ENCODE data around the gene BPIFA3. TPM values are rescaled to one million over a fixed set of nuclear protein-coding genes. Genes with fewer than 3 reads are reported as not detected.

Gene BPIFA3
- total and polyA plus RNA-seq, 2 donors: not detected

Other genes starting within 250 kb of the BPIFA3 start
- not detected for gene SUN5, start 212.9 kb upstream of the BPIFA3 start, total RNA-seq
- gene SUN5, start 212.9 kb upstream of the BPIFA3 start, polyA plus RNA-seq: not detected
- not detected for gene BPIFB2, start 209.6 kb upstream of the BPIFA3 start, total RNA-seq
- gene BPIFB2, start 209.6 kb upstream of the BPIFA3 start, polyA plus RNA-seq: not detected
- gene BPIFB6, start 185.7 kb upstream of the BPIFA3 start, total RNA-seq: not detected
- not detected for gene BPIFB6, start 185.7 kb upstream of the BPIFA3 start, polyA plus RNA-seq
- gene BPIFB3, start 163.4 kb upstream of the BPIFA3 start, total RNA-seq: not detected
- not detected for gene BPIFB3, start 163.4 kb upstream of the BPIFA3 start, polyA plus RNA-seq
- not detected for gene BPIFB4, start 137.7 kb upstream of the BPIFA3 start, total RNA-seq
- gene BPIFB4, start 137.7 kb upstream of the BPIFA3 start, polyA plus RNA-seq: 0.06 TPM
- gene BPIFA2, start 49.2 kb upstream of the BPIFA3 start, total RNA-seq: not detected
- not detected for gene BPIFA2, start 49.2 kb upstream of the BPIFA3 start, polyA plus RNA-seq
- gene BPIFA1, start 18.6 kb downstream of the BPIFA3 start, total RNA-seq: not detected
- gene BPIFA1, start 18.6 kb downstream of the BPIFA3 start, polyA plus RNA-seq: not detected
- gene BPIFB1, start 65.9 kb downstream of the BPIFA3 start, total RNA-seq: not detected
- not detected for gene BPIFB1, start 65.9 kb downstream of the BPIFA3 start, polyA plus RNA-seq
- 16.5 TPM for gene CDK5RAP1, start 184.2 kb downstream of the BPIFA3 start, total RNA-seq
- 22.6 TPM for gene CDK5RAP1, start 184.2 kb downstream of the BPIFA3 start, polyA plus RNA-seq
- 9.3 TPM for gene SNTA1, start 226.4 kb downstream of the BPIFA3 start, total RNA-seq
- 50.6 TPM for gene SNTA1, start 226.4 kb downstream of the BPIFA3 start, polyA plus RNA-seq

Data from urinary bladder (tissue), 2 donors.